Nephron (organoid): ENCODE measurements around the gene SFMBT1.

ENCODE experiments used
- H3K27ac Mint-ChIP-seq, 3 experiments: 2 replicates each; pipeline ENCODE4 v1.8.0; 2020; ENCODE audit warnings: mixed read lengths in 3 of 3, mild to moderate bottlenecking in 2 of 3, moderate library complexity in 1 of 3
- H3K27me3 Mint-ChIP-seq: 2 replicates; pipeline ENCODE4 v1.8.0; 2021; ENCODE audit warnings: low read depth, mild to moderate bottlenecking, moderate library complexity, mixed read lengths
- H3K36me3 Mint-ChIP-seq: 2 replicates; pipeline ENCODE4 v1.8.0; 2020; ENCODE audit warnings: low read depth, mixed read lengths
- H3K4me1 Mint-ChIP-seq: 2 replicates; pipeline ENCODE4 v1.8.0; 2020; ENCODE audit warnings: mixed read lengths
- H3K4me3 Mint-ChIP-seq, 3 experiments: 2 replicates each; pipeline ENCODE4 v1.8.0; 2020; ENCODE audit warnings: mild to moderate bottlenecking in 3 of 3, mixed read lengths in 3 of 3, moderate library complexity in 2 of 3
- H3K9me3 Mint-ChIP-seq: 2 replicates; pipeline ENCODE4 v1.8.0; 2020; ENCODE audit warnings: mixed read lengths
- CTCF ChIP-seq, 3 experiments: fragments of 200-600 bp; sonication (generic); IDR thresholded peaks; one replicate each; pipeline ENCODE4 v1.5.0; 2021; ENCODE audit warnings: antibody characterized with exemption in 3 of 3; ENCODE audit not compliant: unreplicated experiment in 3 of 3

Gene SFMBT1

GRCh38 chr3:52912885-52913731 is 132.8 kb downstream of the SFMBT1 start:
- no peak overlapping the region for H3K27ac Mint-ChIP-seq
- no peaks in the 10 kb centered on the region for H3K4me1 Mint-ChIP-seq
- H3K4me3 Mint-ChIP-seq: no peak overlapping the region
- H3K27me3 Mint-ChIP-seq: no peaks in the 10 kb centered on the region
- peaks cover 14% of the 10 kb centered on the region for H3K36me3 Mint-ChIP-seq
- TF ChIP-seq CTCF (IDR thresholded peaks at IDR 0.05; ENCODE audit: unreplicated experiment in 3 of 3): no peak
- no peaks in the 10 kb centered on the region for H3K9me3 Mint-ChIP-seq

- peaks cover 4% of the 10 kb centered on the region for H3K36me3 Mint-ChIP-seq
- H3K4me1 Mint-ChIP-seq: no peaks in the 10 kb centered on the region
- TF ChIP-seq CTCF (IDR thresholded peaks at IDR 0.05; ENCODE audit: unreplicated experiment in 3 of 3): no peak
- H3K4me3 Mint-ChIP-seq: no peak overlapping the region
- no peak overlapping the region for H3K27ac Mint-ChIP-seq
- no peaks in the 10 kb centered on the region for H3K9me3 Mint-ChIP-seq
- H3K27me3 Mint-ChIP-seq: no peaks in the 10 kb centered on the region
Observed at GRCh38 chr3:52910823-52911222, 135.1 kb downstream of the SFMBT1 start.

- no peaks in the 10 kb centered on the region for H3K9me3 Mint-ChIP-seq
- no peaks in the 10 kb centered on the region for H3K27me3 Mint-ChIP-seq
- TF ChIP-seq CTCF (IDR thresholded peaks at IDR 0.05; ENCODE audit: unreplicated experiment in 3 of 3): no peak
- no peak overlapping the region for H3K4me3 Mint-ChIP-seq
- no peak overlapping the region for H3K27ac Mint-ChIP-seq
- H3K36me3 Mint-ChIP-seq: peaks cover 6% of the 10 kb centered on the region
- no peaks in the 10 kb centered on the region for H3K4me1 Mint-ChIP-seq
Observed at GRCh38 chr3:52907497-52907896, 138.4 kb downstream of the SFMBT1 start.

- H3K27ac Mint-ChIP-seq: no peak overlapping the region
- peaks cover 3% of the 10 kb centered on the region for H3K36me3 Mint-ChIP-seq
- no peaks in the 10 kb centered on the region for H3K4me1 Mint-ChIP-seq
- no peak overlapping the region for H3K4me3 Mint-ChIP-seq
- no peak for TF ChIP-seq CTCF (IDR thresholded peaks at IDR 0.05; ENCODE audit: unreplicated experiment in 3 of 3)
- no peaks in the 10 kb centered on the region for H3K9me3 Mint-ChIP-seq
- H3K27me3 Mint-ChIP-seq: no peaks in the 10 kb centered on the region
Observed at GRCh38 chr3:52904552-52904951, 141.3 kb downstream of the SFMBT1 start.

- TF ChIP-seq CTCF (IDR thresholded peaks at IDR 0.05; ENCODE audit: unreplicated experiment in 3 of 3): no peak
- Mint-ChIP-seq H3K27ac (no peak overlapping the region), H3K36me3 (peaks cover 3% of the 10 kb centered on the region), H3K27me3 (no peaks in the 10 kb centered on the region), H3K4me1 (no peaks in the 10 kb centered on the region), H3K4me3 (no peak overlapping the region), H3K9me3 (no peaks in the 10 kb centered on the region)
Observed at GRCh38 chr3:52904000-52904399, 141.9 kb downstream of the SFMBT1 start.
